SK-N-MC (cell line): ENCODE data around the gene CUL9.

Experiments
- FOXP2 ChIP-seq: optimal IDR thresholded peaks from 2 replicates; pipeline ENCODE3; 2011; ENCODE audit warnings: mild to moderate bottlenecking, moderate library complexity; ENCODE audit not compliant: insufficient read depth; ENCODE audit errors: extremely low read length, control extremely low read depth
- POLR2AphosphoS5 ChIP-seq: IDR thresholded peaks from 2 replicates; pipeline ENCODE4 v1.6.1; 2012; ENCODE audit warnings: mild to moderate bottlenecking, low read depth, low read length, borderline replicate concordance

- TF ChIP-seq FOXP2 (no peak), POLR2AphosphoS5 (peak; percentile 75)
Measured at GRCh38 chr6:43170931-43171706, 10.9 kb upstream of the CUL9 start, which contains the start of gene SRF.
